KOPT-K1 (cell line): ENCODE data around the gene TMPRSS7.

Source experiments
- H3K27ac ChIP-seq: fragments of 200-600 bp; sonication (generic); 2 replicates; pipeline ENCODE4 v1.5.1; 2016; ENCODE audit warnings: antibody characterized with exemption, mild to moderate bottlenecking, low read depth, low read length; ENCODE audit not compliant: poor library complexity, severe bottlenecking
- H3K36me3 ChIP-seq: fragments of 200-600 bp; sonication (generic); 2 replicates; pipeline ENCODE4 v1.5.1; 2017; ENCODE audit warnings: antibody characterized with exemption, mild to moderate bottlenecking, low read length, moderate library complexity; ENCODE audit not compliant: insufficient read depth
- H3K9me3 ChIP-seq: fragments of 200-600 bp; sonication (generic); 2 replicates; pipeline ENCODE4 v1.5.1; 2017; ENCODE audit warnings: antibody characterized with exemption, low read length, mild to moderate bottlenecking; ENCODE audit not compliant: insufficient read depth, poor library complexity, severe bottlenecking

TMPRSS7 gene

DNA sequence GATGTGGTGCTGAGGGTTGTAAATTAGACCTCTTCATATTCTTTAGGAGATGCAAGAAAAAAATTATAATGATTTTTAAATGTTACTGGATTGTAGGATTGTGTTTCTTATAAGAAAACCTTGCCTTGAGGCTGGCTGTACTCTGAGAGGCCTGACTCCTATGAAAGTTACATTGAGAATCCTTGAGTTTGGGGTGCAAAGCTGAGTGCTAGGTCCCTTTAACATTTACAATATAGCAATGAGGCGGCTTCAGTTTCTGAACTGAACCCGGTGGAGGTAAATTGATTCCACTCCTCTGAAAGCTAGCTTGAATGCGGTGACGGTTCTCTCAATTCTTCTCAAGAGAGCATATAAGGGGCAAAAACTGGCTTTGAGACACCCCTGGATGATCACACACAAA is at the start of gene TMPRSS7:
Gene TMPRSS7, plus strand, starts transcription at position 301 of the 400 bp plus-strand sequence. CDS start 110 bp downstream, outside the sequence.
- Histone ChIP-seq H3K9me3 (no peaks in the 10 kb centered on the region), H3K36me3 (no peaks in the 10 kb centered on the region), H3K27ac (no peak within 1 kb of the TSS)

- peaks cover 93% of the 10 kb centered on the region for H3K36me3 ChIP-seq
- H3K27ac ChIP-seq: no peak overlapping the region
- H3K9me3 ChIP-seq: no peaks in the 10 kb centered on the region
These were observed 47.7 kb upstream of the TMPRSS7 start for GRCh38 chr3:111986800-111987199.

GRCh38 chr3:111989061-111989678 is 45.4 kb upstream of the TMPRSS7 start:
- no peak overlapping the region for H3K27ac ChIP-seq
- peaks cover 89% of the 10 kb centered on the region for H3K36me3 ChIP-seq
- H3K9me3 ChIP-seq: no peaks in the 10 kb centered on the region

DNA sequence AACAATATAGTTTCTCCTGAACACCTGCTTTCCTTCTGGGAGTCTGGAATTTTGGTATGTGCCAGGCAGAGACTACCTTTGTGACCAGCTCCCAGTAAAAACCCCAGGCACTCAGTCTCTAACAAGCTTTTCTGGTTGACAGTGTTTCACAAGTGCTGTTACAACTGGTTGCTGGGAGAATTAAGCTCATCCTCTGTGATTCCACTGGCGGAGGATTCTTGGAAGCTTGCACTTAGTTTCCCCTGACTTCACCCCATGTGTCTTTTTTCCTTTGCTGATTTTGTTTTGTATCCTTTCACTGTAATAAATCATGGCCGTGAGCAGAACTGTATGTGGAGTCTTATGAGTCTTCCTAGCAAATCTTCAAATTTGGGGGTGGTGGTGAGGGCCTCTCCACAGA is 41.5 kb upstream of the TMPRSS7 start:
- H3K36me3 ChIP-seq: peaks cover 53% of the 10 kb centered on the region
- H3K27ac ChIP-seq: no peak overlapping the region
- H3K9me3 ChIP-seq: no peaks in the 10 kb centered on the region

DNA sequence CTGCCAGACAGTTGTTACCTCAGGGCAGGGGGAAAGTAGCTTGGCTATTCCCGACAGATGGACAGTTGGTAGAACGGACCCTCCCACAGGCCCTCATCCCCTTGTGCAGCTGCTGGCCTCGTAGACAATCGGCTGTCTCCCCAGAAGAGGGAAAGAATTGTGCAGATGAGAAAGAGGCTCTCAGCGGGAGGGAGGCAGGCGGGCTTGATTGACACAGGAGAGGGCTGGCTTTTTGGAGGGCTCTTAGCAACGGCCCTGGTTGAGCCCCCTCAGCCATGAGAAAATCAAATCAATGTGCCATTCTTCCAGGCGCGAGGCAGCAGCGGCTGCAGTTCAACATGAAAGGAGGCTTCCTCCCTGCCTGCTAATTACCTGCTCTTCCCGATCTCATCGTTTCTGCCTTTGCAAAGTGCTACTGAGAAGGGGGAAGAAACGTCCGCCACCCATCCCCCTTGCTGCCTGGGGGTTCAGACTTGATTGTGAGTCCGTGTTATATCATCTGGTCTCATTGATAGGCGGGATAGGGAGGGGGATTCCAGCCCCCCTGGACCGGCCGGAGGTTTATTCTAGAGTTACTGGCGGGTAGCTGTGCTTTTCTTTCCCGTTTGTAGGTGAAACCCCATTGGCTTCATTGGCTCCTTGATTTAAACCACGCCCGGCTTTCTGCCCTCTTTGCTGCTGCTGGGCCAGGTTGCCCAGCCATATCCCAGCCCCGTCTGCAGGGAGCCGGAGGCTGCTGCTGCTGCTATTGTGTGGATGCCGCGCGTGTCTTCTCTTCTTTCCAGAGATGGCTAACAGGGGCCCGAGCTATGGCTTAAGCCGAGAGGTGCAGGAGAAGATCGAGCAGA is 35.7 kb upstream of the TMPRSS7 start, which contains the start of gene TAGLN3:
Gene TAGLN3, plus strand, starts transcription at position 287 of the 848 bp plus-strand sequence. Its CDS starts 501 bp downstream, at position 788.
- H3K27ac ChIP-seq: no peak within 1 kb of the TSS
- H3K9me3 ChIP-seq: no peaks in the 10 kb centered on the region
- peaks cover 1% of the 10 kb centered on the region; the same call in 1 of the 2 replicates for H3K36me3 ChIP-seq

- H3K27ac ChIP-seq: no peak overlapping the region
- H3K9me3 ChIP-seq: no peaks in the 10 kb centered on the region
- H3K36me3 ChIP-seq: no peaks in the 10 kb centered on the region
These were observed 34.8 kb upstream of the TMPRSS7 start for GRCh38 chr3:111999484-112000324.

DNA sequence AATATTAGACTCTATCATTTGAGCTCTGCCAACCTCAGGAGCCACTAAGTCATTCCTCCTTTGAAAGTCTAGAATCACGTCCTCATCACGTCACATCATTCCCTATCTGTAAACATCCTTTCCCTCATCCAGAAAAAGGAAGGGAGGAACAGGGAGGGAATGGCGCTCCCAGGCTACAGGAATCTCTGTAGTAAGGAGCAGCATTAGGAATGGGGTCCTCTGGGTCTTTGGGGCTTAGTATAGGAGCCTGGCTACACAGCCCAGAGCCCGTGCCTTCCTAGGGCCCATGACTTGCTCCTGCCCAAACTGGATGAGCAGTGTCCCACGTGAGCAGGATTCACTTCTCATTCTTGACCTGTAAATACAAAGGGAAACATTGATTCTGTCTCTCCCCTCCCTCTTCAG is 34.2 kb upstream of the TMPRSS7 start:
- H3K27ac ChIP-seq: no peak overlapping the region
- H3K9me3 ChIP-seq: no peaks in the 10 kb centered on the region
- H3K36me3 ChIP-seq: no peaks in the 10 kb centered on the region

- H3K9me3 ChIP-seq: no peaks in the 10 kb centered on the region
- no peaks in the 10 kb centered on the region for H3K36me3 ChIP-seq
- no peak overlapping the region for H3K27ac ChIP-seq
These were observed 33.6 kb upstream of the TMPRSS7 start for GRCh38 chr3:112000966-112001365.

DNA sequence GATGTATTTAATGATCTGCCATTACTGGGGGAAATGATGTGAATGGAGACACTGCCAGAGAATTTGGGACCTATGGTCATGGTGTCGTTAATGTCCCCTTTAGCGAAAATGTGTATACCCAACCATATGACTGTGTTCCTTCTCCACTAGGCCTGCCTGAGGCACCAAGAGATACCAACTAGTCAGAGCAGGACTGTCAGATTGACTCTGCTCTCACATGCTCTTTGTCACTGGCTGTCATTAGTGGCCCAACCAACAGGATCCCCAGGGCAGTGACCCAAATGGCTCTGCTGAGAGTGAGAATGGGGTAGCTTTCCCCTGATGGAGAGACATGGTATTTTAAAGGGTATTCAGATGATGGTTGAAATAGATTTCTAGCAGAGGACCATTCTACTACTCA is 33.0 kb upstream of the TMPRSS7 start:
- Histone ChIP-seq H3K27ac (no peak overlapping the region), H3K9me3 (no peaks in the 10 kb centered on the region), H3K36me3 (no peaks in the 10 kb centered on the region)

- no peak overlapping the region for H3K27ac ChIP-seq
- no peaks in the 10 kb centered on the region for H3K36me3 ChIP-seq
- H3K9me3 ChIP-seq: no peaks in the 10 kb centered on the region
These were observed 32.2 kb upstream of the TMPRSS7 start for GRCh38 chr3:112002096-112002971.

DNA sequence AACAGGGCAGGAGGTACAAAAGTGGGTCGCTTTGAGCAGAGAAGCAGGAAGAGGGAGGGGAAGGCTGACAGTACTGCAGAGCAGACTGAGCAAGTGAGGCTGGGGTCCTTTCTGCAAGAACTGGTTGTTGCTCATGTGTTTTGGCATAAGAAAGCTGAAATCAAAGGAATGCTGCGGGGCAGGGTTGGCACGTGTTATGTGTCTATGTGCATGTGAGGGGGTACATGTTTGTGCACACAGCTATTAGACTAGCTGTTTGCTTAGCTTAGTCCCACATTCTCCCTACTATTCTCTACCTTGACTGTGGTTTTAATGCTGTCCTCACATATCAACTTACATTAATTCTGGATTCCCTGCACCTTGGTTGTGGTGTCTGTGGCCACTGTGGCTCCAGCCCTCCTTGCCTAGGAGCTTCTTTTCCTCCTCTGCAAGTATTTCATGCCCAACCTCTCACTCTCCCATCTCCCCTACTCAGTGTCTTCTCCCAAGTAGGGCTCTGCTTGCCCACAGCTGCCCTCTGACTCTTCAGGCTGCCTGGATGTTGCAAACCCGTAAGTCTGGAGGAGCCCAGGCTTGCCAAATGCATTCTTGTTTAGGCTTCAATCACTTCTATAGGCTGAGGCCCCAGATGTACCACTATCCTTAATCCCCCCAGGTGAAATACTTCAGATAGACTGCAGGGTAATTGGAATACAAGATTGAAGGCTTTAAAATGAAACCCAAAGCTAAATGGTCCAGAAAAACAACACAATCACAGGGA is 31.0 kb upstream of the TMPRSS7 start:
- Histone ChIP-seq H3K27ac (no peak overlapping the region), H3K36me3 (no peaks in the 10 kb centered on the region), H3K9me3 (no peaks in the 10 kb centered on the region)

DNA sequence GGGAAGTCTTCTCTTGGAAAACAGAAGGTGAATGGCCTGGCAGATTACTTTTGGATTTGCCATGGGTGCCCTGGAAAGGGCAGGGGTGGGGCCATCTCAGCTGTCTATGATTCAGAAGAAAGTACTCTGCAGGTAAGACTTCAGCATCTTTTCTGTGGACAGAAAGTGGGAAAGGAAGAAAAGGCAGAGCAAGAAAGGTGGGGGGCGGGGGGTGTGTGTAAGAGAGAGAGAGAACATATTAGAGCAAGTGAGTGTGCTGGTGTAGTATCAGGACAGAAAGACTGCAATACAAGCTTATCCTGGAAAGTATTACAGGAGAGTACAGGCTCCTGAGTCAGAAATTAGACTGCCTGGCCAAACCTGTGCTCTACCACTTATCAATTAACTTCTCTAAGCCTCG is 30.3 kb upstream of the TMPRSS7 start:
- H3K9me3 ChIP-seq: no peaks in the 10 kb centered on the region
- no peaks in the 10 kb centered on the region for H3K36me3 ChIP-seq
- H3K27ac ChIP-seq: no peak overlapping the region

DNA sequence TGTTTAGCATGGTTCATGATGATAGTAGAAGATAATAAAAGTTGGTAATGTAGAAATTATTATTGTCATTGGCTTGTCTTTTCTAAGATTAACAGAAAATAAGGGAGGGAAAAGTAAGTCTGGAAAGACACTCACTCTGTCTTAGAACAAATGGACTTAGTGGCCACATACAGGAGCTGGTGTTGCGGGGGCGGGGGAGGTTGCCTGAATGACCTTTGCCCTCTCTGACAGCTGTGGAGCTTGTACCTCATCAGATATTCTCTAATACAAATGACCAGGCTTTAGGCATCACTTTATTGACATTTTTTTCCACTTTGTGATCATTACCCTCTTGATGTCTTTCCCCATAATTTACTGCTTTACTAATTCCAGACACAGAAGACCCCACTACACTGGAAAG is 29.9 kb upstream of the TMPRSS7 start:
- Histone ChIP-seq H3K9me3 (no peaks in the 10 kb centered on the region), H3K36me3 (no peaks in the 10 kb centered on the region), H3K27ac (no peak overlapping the region)
